Gastroesophageal sphincter (tissue), 4 donors: ENCODE results near the gene PGAM4. TPM values are rescaled to one million over a fixed set of nuclear protein-coding genes. Genes with fewer than 3 reads are reported as not detected.

Experiments used
- ATAC-seq: fragments of 150-250 bp; one replicate; pipeline ENCODE4 v1.9.1; 2016; ENCODE audit warnings: mild to moderate bottlenecking, moderate library complexity
- H3K27ac ChIP-seq, 4 donors: fragments of 200-600 bp; sonication (generic) in 3 of 4; 1 replicate in 3 of 4; 2 replicates in 1 of 4; pipeline ENCODE4 v1.5.1; 2016 to 2019
- H3K27me3 ChIP-seq: fragments of 200-600 bp; sonication (generic); one replicate; pipeline ENCODE4 v1.5.1; 2019
- H3K36me3 ChIP-seq, 2 donors: fragments of 200-600 bp; sonication (generic); one replicate each; pipeline ENCODE4 v1.5.1; 2019; ENCODE audit warnings: control low read depth in 1 of 2
- H3K4me1 ChIP-seq, 3 donors: fragments of 200-600 bp; sonication (generic); 1 replicate in 2 of 3; 2 replicates in 1 of 3; pipeline ENCODE4 v1.5.1; 2016 to 2019; ENCODE audit warnings: control low read depth in 2 of 3
- H3K4me3 ChIP-seq, 2 donors: fragments of 200-600 bp; sonication (generic); one replicate each; pipeline ENCODE4 v1.5.1; 2019; ENCODE audit warnings: mild to moderate bottlenecking in 1 of 2, moderate library complexity in 1 of 2
- H3K9me3 ChIP-seq, 3 donors: fragments of 200-600 bp; sonication (generic); one replicate each; pipeline ENCODE4 v1.5.1; 2017 to 2019; ENCODE audit warnings: control low read depth in 2 of 3
- CTCF ChIP-seq, 4 experiments: fragments of 200-600 bp in 2 of 4; fragments of 450-650 bp in 2 of 4; sonication (generic) in 1 of 4; IDR thresholded peaks; one replicate each; pipeline ENCODE4 v1.5.1; 2017 to 2019; ENCODE audit warnings: antibody characterized with exemption in 4 of 4, mild to moderate bottlenecking in 2 of 4, moderate library complexity in 2 of 4
- EP300 ChIP-seq: sonication (generic); formaldehyde crosslinking; IDR thresholded peaks from one replicate; pipeline ENCODE4 v1.6.1; 2017; ENCODE audit warnings: antibody characterized with exemption, mild to moderate bottlenecking
- POLR2A ChIP-seq, 2 donors: fragments of 450-650 bp; IDR thresholded peaks; one replicate each; pipeline ENCODE4 v1.6.1; 2017; ENCODE audit warnings: antibody characterized with exemption in 2 of 2, mild to moderate bottlenecking in 2 of 2, moderate library complexity in 1 of 2
- POLR2AphosphoS5 ChIP-seq: sonication (generic); formaldehyde crosslinking; IDR thresholded peaks from one replicate; pipeline ENCODE4 v1.6.1; 2017; ENCODE audit warnings: antibody characterized with exemption
- WGBS, 2 donors: methylation state at CpG; one replicate each; pipeline ENCODE4 v1.1.5; 2018; ENCODE audit warnings: low coverage in 1 of 2; 5-methylcytosine and 5-hydroxymethylcytosine counted together
- total RNA-seq, 4 donors: library from RNA; depleted of rRNA; stranded (reverse); fragments of >200 nt; gene quantifications; one replicate each; pipeline ENCODE4 v1.1.0, GENCODE V29; 2016

PGAM4 gene
- total RNA-seq, 4 donors from 2014 or later = not detected

GRCh38 chrX:77936299-77936698 lies 33.1 kb downstream of the PGAM4 start:
- Histone ChIP-seq H3K36me3 (no peaks in the 10 kb centered on the region), H3K4me1 (peaks cover 0 to 12% (median 0%) of the 10 kb centered on the region in 3 donors), H3K27ac (no peak overlapping the region), H3K4me3 (no peak overlapping the region), H3K9me3 (no peaks in the 10 kb centered on the region), H3K27me3 (no peaks in the 10 kb centered on the region)
- no peak for ATAC-seq
- TF ChIP-seq EP300 (no peak), CTCF (IDR thresholded peaks at IDR 0.05) (no peak), POLR2AphosphoS5 (no peak), POLR2A (IDR thresholded peaks at IDR 0.05) (no peak)

GRCh38 chrX:77935886-77936285 lies 33.6 kb downstream of the PGAM4 start:
- Histone ChIP-seq H3K27me3 (no peaks in the 10 kb centered on the region), H3K27ac (no peak overlapping the region), H3K9me3 (no peaks in the 10 kb centered on the region), H3K36me3 (no peaks in the 10 kb centered on the region), H3K4me1 (peaks cover 0 to 12% (median 0%) of the 10 kb centered on the region in 3 donors), H3K4me3 (no peak overlapping the region)
- TF ChIP-seq POLR2AphosphoS5 (no peak), CTCF (IDR thresholded peaks at IDR 0.05) (no peak), EP300 (no peak), POLR2A (IDR thresholded peaks at IDR 0.05) (no peak)
- WGBS, 2 donors = 63 to 67% methylated on average over 1 of the region's 1 CpG
- no peak for ATAC-seq

GRCh38 chrX:77930581-77930980 lies 38.9 kb downstream of the PGAM4 start:
- 43 to 63% methylated on average over 1 of the region's 1 CpG for WGBS, 2 donors
- H3K36me3 ChIP-seq = no peaks in the 10 kb centered on the region
- H3K4me1 ChIP-seq = no peaks in the 10 kb centered on the region
- no peak overlapping the region for H3K4me3 ChIP-seq
- no peak overlapping the region for H3K27ac ChIP-seq
- no peaks in the 10 kb centered on the region for H3K9me3 ChIP-seq
- TF ChIP-seq POLR2A (IDR thresholded peaks at IDR 0.05) (no peak), CTCF (IDR thresholded peaks at IDR 0.05) (no peak), EP300 (no peak), POLR2AphosphoS5 (no peak)
- no peaks in the 10 kb centered on the region for H3K27me3 ChIP-seq
- ATAC-seq = no peak

GRCh38 chrX:77925764-77926163 lies 43.7 kb downstream of the PGAM4 start:
- H3K27me3 ChIP-seq = no peaks in the 10 kb centered on the region
- H3K9me3 ChIP-seq = no peaks in the 10 kb centered on the region
- no peak overlapping the region for H3K27ac ChIP-seq
- H3K4me3 ChIP-seq = no peak overlapping the region
- H3K36me3 ChIP-seq = no peaks in the 10 kb centered on the region
- ATAC-seq = no peak
- H3K4me1 ChIP-seq = peaks cover 0 to 10% (median 0%) of the 10 kb centered on the region in 3 donors
- TF ChIP-seq POLR2AphosphoS5 = no peak
- TF ChIP-seq POLR2A (IDR thresholded peaks at IDR 0.05) = no peak
- TF ChIP-seq CTCF (IDR thresholded peaks at IDR 0.05) = no peak
- TF ChIP-seq EP300 = no peak
- WGBS, 2 donors = 0 to 21% methylated on average over 2 to 3 of the region's 3 CpGs

- Histone ChIP-seq H3K27ac (no peak overlapping the region), H3K9me3 (no peaks in the 10 kb centered on the region), H3K36me3 (no peaks in the 10 kb centered on the region), H3K27me3 (no peaks in the 10 kb centered on the region), H3K4me1 (peaks cover 0 to 10% (median 0%) of the 10 kb centered on the region in 3 donors), H3K4me3 (no peak overlapping the region)
- ATAC-seq = no peak
- 56 to 69% methylated on average over 3 of the region's 8 CpGs for WGBS, 2 donors
- TF ChIP-seq POLR2A (IDR thresholded peaks at IDR 0.05) = no peak
- no peak for TF ChIP-seq POLR2AphosphoS5
- no peak for TF ChIP-seq EP300
- TF ChIP-seq CTCF (IDR thresholded peaks at IDR 0.05) = no peak
Measured at GRCh38 chrX:77924320-77924859, 45.0 kb downstream of the PGAM4 start.
